Panc1 (cell line): ENCODE results near the gene FCN1. TPM values are rescaled to one million over a fixed set of nuclear protein-coding genes. Genes with fewer than 3 reads are reported as not detected.

Experiments used
- ATAC-seq: fragments of 200-7000 bp; cut with Tn5 transposase; 2 replicates; pipeline ENCODE4 v1.9.1; 2020; ENCODE audit warnings: mild to moderate bottlenecking, moderate library complexity
- BruUV-seq: library from RNA; stranded (reverse); fragments of 400-500 nt; replicated peaks from 2 replicates; lab custom pipeline; 2021; lab: Mats Ljungman, UMichigan
- CTCF ChIA-PET: fragments of 300-600 bp; sonication (Branson Sonifier 250); formaldehyde crosslinking; loops from one replicate; lab custom pipeline; 2022; ENCODE audit warnings: antibody characterized with exemption; lab: Charles Lee
- POLR2A ChIA-PET: fragments of 300-600 bp; sonication (Branson Sonifier 250); formaldehyde crosslinking; loops from one replicate; lab custom pipeline; 2022; ENCODE audit warnings: antibody characterized with exemption; lab: Charles Lee
- DNase-seq: peaks from one replicate; pipeline ENCODE4 v3.0.0-alpha.2; 2010; ENCODE audit warnings: low read depth, low spot score
- H3K27ac ChIP-seq: 2 replicates; pipeline ENCODE4 v1.5.1; 2011; ENCODE audit warnings: mild to moderate bottlenecking, low read length, inconsistent platforms
- H3K27me3 ChIP-seq: fragments of 200-500 bp; sonication (Bioruptor generic); 2 replicates; pipeline ENCODE4 v1.6.0; 2014; ENCODE audit warnings: low read length, inconsistent platforms; ENCODE audit not compliant: control insufficient read depth, insufficient read depth
- H3K36me3 ChIP-seq: fragments of 200-500 bp; sonication (Bioruptor generic); 2 replicates; pipeline ENCODE4 v1.5.1; 2014; ENCODE audit warnings: inconsistent platforms, mild to moderate bottlenecking, low read length, moderate library complexity; ENCODE audit not compliant: control insufficient read depth, insufficient read depth
- H3K4me1 ChIP-seq: 2 replicates; pipeline ENCODE4 v1.5.1; 2011; ENCODE audit warnings: inconsistent platforms, mild to moderate bottlenecking, low read length, moderate library complexity; ENCODE audit not compliant: control insufficient read depth, insufficient read depth
- H3K4me3 ChIP-seq, 2 experiments: 2 replicates each; pipeline ENCODE4 v1.5.1; 2011 to 2012; ENCODE audit warnings: low read depth in 2 of 2, low read length in 2 of 2, mild to moderate bottlenecking in 2 of 2, inconsistent platforms in 1 of 2, moderate library complexity in 1 of 2
- H3K9me3 ChIP-seq: fragments of 200-500 bp; sonication (Bioruptor generic); 2 replicates; pipeline ENCODE4 v1.5.1; 2014; ENCODE audit warnings: low read depth, mild to moderate bottlenecking, inconsistent platforms, low read length, moderate library complexity; ENCODE audit not compliant: control insufficient read depth, insufficient read depth
- POLR2AphosphoS5 ChIP-seq: IDR thresholded peaks from 2 replicates; pipeline ENCODE4 v1.6.1; 2012; ENCODE audit warnings: mild to moderate bottlenecking, low read depth, low read length, moderate library complexity
- SIN3A ChIP-seq: IDR thresholded peaks from 2 replicates; pipeline ENCODE4 v1.6.1; 2012; ENCODE audit warnings: low read depth, mild to moderate bottlenecking, low read length, moderate library complexity, borderline replicate concordance; ENCODE audit not compliant: insufficient read depth
- TCF7L2 ChIP-seq: IDR thresholded peaks from 2 replicates; pipeline ENCODE4 v1.6.1; 2011; ENCODE audit warnings: mild to moderate bottlenecking, low read depth, low read length, inconsistent platforms
- in situ Hi-C: cut with HindIII; loops from 2 replicates; pipeline ENCODE4 v1.10.0; 2016; ENCODE audit warnings: low sequenced_read_pairs, low pct_unique_long_range_greater_than_20kb
- intact Hi-C: fragments of 100-400 bp; cut with micrococcal nuclease; formaldehyde crosslinking; loops from one replicate; pipeline ENCODE4 v1.10.0; 2022; ENCODE audit not compliant: unreplicated experiment
- total RNA-seq: library from RNA; stranded (reverse); gene quantifications from one replicate; pipeline ENCODE4 v1.2.1, GENCODE V29; 2021; ENCODE audit not compliant: unreplicated experiment
- TF ChIP-seq, protein P1 (sequence below): fragments of 450-650 bp; IDR thresholded peaks from 2 replicates; pipeline ENCODE4 v1.5.1; 2017; ENCODE audit warnings: mild to moderate bottlenecking
- TF ChIP-seq, protein P2 (sequence below), 2 experiments: IDR thresholded peaks; 2 replicates each; pipeline ENCODE4 v1.6.1; 2011 to 2012; ENCODE audit warnings: low read depth in 2 of 2, control low read depth in 1 of 2, low read length in 1 of 2, mild to moderate bottlenecking in 1 of 2, moderate library complexity in 1 of 2; ENCODE audit not compliant: insufficient read depth in 1 of 2

The FCN1 gene
- total RNA-seq, 1 experiment from 2014 or later: not detected

DNA sequence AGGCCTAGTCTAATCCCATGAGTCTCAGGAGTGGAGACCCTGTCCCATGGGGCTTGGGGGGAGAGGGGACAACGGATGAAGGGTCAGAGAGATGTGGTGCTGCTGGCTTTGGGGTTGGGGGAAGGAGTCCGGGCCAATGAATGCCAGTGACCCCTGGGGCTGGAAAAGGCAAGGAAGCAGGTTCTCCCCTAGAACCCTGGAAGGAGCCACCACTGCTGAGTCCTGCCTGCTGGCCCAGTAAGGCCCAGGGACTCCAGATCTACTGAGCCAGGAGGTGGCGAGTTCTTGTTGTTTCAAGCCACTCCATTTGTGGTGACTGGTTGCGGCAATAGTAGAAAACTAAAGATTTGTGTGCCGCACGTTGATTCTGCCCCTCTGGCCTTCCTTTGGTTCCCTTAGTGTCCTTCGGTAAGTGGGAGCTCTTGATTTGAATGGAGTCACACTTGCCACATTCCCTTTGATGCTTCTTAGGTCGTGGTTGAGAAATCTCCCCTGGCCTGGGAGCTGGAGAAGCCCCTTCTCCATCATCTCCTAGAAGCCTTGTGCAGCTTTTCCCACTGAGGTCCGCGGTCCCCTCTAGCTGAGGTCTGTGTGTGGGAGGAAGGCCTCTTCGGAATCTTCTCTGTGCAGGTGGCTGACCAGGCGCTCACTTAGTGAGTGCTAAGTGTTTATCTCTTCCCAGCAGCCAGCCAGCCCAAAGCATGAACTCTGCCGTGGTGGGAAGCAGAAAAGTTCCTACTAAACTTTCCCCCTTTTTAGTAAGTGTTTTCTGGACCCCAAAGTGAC is 9.0 kb downstream of the FCN1 start:
- H3K9me3 ChIP-seq: no peaks in the 10 kb centered on the region
- TF ChIP-seq, protein P1, sequence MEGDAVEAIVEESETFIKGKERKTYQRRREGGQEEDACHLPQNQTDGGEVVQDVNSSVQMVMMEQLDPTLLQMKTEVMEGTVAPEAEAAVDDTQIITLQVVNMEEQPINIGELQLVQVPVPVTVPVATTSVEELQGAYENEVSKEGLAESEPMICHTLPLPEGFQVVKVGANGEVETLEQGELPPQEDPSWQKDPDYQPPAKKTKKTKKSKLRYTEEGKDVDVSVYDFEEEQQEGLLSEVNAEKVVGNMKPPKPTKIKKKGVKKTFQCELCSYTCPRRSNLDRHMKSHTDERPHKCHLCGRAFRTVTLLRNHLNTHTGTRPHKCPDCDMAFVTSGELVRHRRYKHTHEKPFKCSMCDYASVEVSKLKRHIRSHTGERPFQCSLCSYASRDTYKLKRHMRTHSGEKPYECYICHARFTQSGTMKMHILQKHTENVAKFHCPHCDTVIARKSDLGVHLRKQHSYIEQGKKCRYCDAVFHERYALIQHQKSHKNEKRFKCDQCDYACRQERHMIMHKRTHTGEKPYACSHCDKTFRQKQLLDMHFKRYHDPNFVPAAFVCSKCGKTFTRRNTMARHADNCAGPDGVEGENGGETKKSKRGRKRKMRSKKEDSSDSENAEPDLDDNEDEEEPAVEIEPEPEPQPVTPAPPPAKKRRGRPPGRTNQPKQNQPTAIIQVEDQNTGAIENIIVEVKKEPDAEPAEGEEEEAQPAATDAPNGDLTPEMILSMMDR: no peak
- TF ChIP-seq POLR2AphosphoS5 (no peak), TCF7L2 (no peak), SIN3A (no peak)
- TF ChIP-seq, protein P2, sequence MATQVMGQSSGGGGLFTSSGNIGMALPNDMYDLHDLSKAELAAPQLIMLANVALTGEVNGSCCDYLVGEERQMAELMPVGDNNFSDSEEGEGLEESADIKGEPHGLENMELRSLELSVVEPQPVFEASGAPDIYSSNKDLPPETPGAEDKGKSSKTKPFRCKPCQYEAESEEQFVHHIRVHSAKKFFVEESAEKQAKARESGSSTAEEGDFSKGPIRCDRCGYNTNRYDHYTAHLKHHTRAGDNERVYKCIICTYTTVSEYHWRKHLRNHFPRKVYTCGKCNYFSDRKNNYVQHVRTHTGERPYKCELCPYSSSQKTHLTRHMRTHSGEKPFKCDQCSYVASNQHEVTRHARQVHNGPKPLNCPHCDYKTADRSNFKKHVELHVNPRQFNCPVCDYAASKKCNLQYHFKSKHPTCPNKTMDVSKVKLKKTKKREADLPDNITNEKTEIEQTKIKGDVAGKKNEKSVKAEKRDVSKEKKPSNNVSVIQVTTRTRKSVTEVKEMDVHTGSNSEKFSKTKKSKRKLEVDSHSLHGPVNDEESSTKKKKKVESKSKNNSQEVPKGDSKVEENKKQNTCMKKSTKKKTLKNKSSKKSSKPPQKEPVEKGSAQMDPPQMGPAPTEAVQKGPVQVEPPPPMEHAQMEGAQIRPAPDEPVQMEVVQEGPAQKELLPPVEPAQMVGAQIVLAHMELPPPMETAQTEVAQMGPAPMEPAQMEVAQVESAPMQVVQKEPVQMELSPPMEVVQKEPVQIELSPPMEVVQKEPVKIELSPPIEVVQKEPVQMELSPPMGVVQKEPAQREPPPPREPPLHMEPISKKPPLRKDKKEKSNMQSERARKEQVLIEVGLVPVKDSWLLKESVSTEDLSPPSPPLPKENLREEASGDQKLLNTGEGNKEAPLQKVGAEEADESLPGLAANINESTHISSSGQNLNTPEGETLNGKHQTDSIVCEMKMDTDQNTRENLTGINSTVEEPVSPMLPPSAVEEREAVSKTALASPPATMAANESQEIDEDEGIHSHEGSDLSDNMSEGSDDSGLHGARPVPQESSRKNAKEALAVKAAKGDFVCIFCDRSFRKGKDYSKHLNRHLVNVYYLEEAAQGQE (IDR thresholded peaks at IDR 0.05; ENCODE audit: insufficient read depth in 1 of 2, low read depth in 2 of 2, low read length in 1 of 2): no peak
- in situ Hi-C loops: no loop called here
- no peak for ATAC-seq
- BruUV-seq: no TSS peak
- H3K36me3 ChIP-seq: no peaks in the 10 kb centered on the region
- DNase-seq: no peak
- no peaks in the 10 kb centered on the region for H3K27me3 ChIP-seq
- no peak overlapping the region for H3K4me3 ChIP-seq
- ChIA-PET POLR2A (no interaction called here), CTCF (no interaction called here)
- no peak overlapping the region for H3K27ac ChIP-seq
- intact Hi-C loops: no loop called here
- H3K4me1 ChIP-seq: no peaks in the 10 kb centered on the region

DNA sequence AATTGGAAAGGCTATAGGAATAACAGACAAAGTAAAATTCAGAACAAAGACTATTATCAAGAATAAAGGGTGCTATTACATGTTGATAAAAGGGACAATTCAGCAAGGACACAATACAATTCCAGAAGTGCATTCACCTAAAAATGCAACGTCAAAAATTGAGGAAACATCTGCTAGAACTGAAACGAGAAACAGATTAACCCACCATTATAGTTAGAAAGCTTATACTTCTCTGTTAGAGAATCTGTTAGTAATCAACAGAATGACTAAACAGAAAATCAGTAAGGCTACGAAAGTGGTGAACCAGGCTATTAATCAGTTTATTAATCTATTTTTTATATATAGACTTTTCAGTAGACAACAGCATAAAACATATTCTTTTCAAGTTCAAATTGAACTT is 14.8 kb downstream of the FCN1 start:
- H3K4me3 ChIP-seq: no peak overlapping the region
- intact Hi-C loops: no loop called here

More for the DNA sequence above, 14.8 kb downstream of the FCN1 start:
- no TSS peak for BruUV-seq
- Histone ChIP-seq H3K9me3 (no peaks in the 10 kb centered on the region), H3K27me3 (0 out of 2 replicates have a peak, but pooled peaks cover 3% of the 10 kb centered on the region), H3K27ac (no peak overlapping the region), H3K36me3 (no peaks in the 10 kb centered on the region), H3K4me1 (no peaks in the 10 kb centered on the region)
- ATAC-seq: no peak
- ChIA-PET CTCF (no interaction called here), POLR2A (no interaction called here)
- in situ Hi-C loops: no loop called here
- no peak for DNase-seq
- TF ChIP-seq, protein P2 (IDR thresholded peaks at IDR 0.05; ENCODE audit: insufficient read depth in 1 of 2, low read depth in 2 of 2, low read length in 1 of 2): no peak
- TF ChIP-seq TCF7L2: no peak
- no peak for TF ChIP-seq SIN3A
- TF ChIP-seq, protein P1: no peak
- TF ChIP-seq POLR2AphosphoS5: no peak
